Endometrial microvascular endothelial cells (primary cell): ENCODE results near the gene CMA1. TPM values are rescaled to one million over a fixed set of nuclear protein-coding genes. Genes with fewer than 3 reads are reported as not detected.
"Not testable (repeated sequence)": the region's sequence is repeated elsewhere in the genome, so short reads cannot be mapped to it uniquely, and the experiment has no call there.

Experiments used
- in situ Hi-C: cut with HindIII; loops from 2 replicates; pipeline ENCODE4 v1.10.0; 2017; ENCODE audit warnings: low sequenced_read_pairs, low pct_unique_long_range_greater_than_20kb; ENCODE audit errors: inconsistent ontology term
- total RNA-seq: library from RNA; depleted of rRNA; stranded (reverse); fragments of >200 nt; gene quantifications from one replicate; pipeline ENCODE4 v1.2.3, GENCODE V29; 2015; ENCODE audit errors: inconsistent ontology term

The CMA1 gene
- total RNA-seq, 1 donor from 2014 or later: not detected

GRCh38 chr14:24475261-24475660, 32.8 kb downstream of the CMA1 start:
- in situ Hi-C loops: no loop called here

GRCh38 chr14:24473211-24473610, 34.9 kb downstream of the CMA1 start:
- in situ Hi-C loops: no loop called here

- in situ Hi-C loops: not testable (repeated sequence)
Observed at GRCh38 chr14:24470450-24470849, 37.6 kb downstream of the CMA1 start.

GRCh38 chr14:24465805-24466204, 42.3 kb downstream of the CMA1 start:
- in situ Hi-C loops: no loop called here

GRCh38 chr14:24465368-24465767, 42.7 kb downstream of the CMA1 start:
- in situ Hi-C loops: no loop called here

GRCh38 chr14:24463884-24464785, 43.9 kb downstream of the CMA1 start:
- in situ Hi-C loops: no loop called here

- in situ Hi-C loops: no loop called here
Observed at GRCh38 chr14:24463017-24463883, 44.8 kb downstream of the CMA1 start.

GRCh38 chr14:24461336-24461735, 46.7 kb downstream of the CMA1 start:
- in situ Hi-C loops: no loop called here

- in situ Hi-C loops: no loop called here
Observed at GRCh38 chr14:24459331-24459730, 48.7 kb downstream of the CMA1 start.

- in situ Hi-C loops: no loop called here
Observed at GRCh38 chr14:24458736-24459135, 49.3 kb downstream of the CMA1 start.

- in situ Hi-C loops: no loop called here
Observed at GRCh38 chr14:24456980-24457379, 51.1 kb downstream of the CMA1 start.

Other genes starting within 250 kb of the CMA1 start
- gene TGM1, start 245.1 kb downstream of the CMA1 start, total RNA-seq: not detected
- gene RABGGTA, start 236.7 kb downstream of the CMA1 start, total RNA-seq: 59.6 TPM
- 23.2 TPM for gene DHRS1, start 208.5 kb downstream of the CMA1 start, total RNA-seq
- 28.9 TPM for gene NOP9, start 208.4 kb downstream of the CMA1 start, total RNA-seq
- 20.7 TPM for gene CIDEB, start 200.3 kb downstream of the CMA1 start, total RNA-seq
- 15.8 TPM for gene LTB4R2, start 198.1 kb downstream of the CMA1 start, total RNA-seq
- gene LTB4R, start 196.8 kb downstream of the CMA1 start, total RNA-seq: 22.6 TPM
- 13.9 TPM for gene ADCY4, start 173.2 kb downstream of the CMA1 start, total RNA-seq
- gene RIPK3, start 168.3 kb downstream of the CMA1 start, total RNA-seq: 7.2 TPM
- 11.9 TPM for gene NFATC4, start 140.1 kb downstream of the CMA1 start, total RNA-seq
- gene NYNRIN, start 109.3 kb downstream of the CMA1 start, total RNA-seq: 6.9 TPM
- 1.3 TPM for gene CBLN3, start 78.6 kb downstream of the CMA1 start, total RNA-seq
- gene KHNYN, start 78.3 kb downstream of the CMA1 start, total RNA-seq: 46.6 TPM
- gene SDR39U1, start 65.5 kb downstream of the CMA1 start, total RNA-seq: 30.5 TPM
- gene CTSG, start 68.0 kb upstream of the CMA1 start, total RNA-seq: not detected
- gene GZMH, start 101.4 kb upstream of the CMA1 start, total RNA-seq: not detected
- not detected for gene GZMB, start 125.9 kb upstream of the CMA1 start, total RNA-seq